K562 (cell line): ENCODE data around the gene ACBD3. TPM values are rescaled to one million over a fixed set of nuclear protein-coding genes. Genes with fewer than 3 reads are reported as not detected.

Experiments used
- ATAC-seq: fragments of 200-7000 bp; cut with Tn5 transposase; 3 replicates; pipeline ENCODE4 v1.9.1; 2020; ENCODE audit warnings: moderate library complexity
- BruUV-seq: library from RNA; stranded (reverse); fragments of 400-500 nt; replicated peaks from 2 replicates; lab custom pipeline; 2021; lab: Mats Ljungman, UMichigan
- CTCF ChIA-PET: fragments of 300-600 bp; formaldehyde crosslinking; extraction: SDS; loops from one replicate; lab custom pipeline; 2021; ENCODE audit warnings: low intra/inter-chr PET ratio; lab: Yijun Ruan, JAX
- POLR2A ChIA-PET: fragments of 300-600, 350-650 bp; sonication (Branson Sonifier 250); formaldehyde crosslinking; extraction: SDS; loops from one replicate; lab custom pipeline; 2021; ENCODE audit warnings: antibody characterized with exemption, inconsistent platforms; lab: Yijun Ruan, JAX
- DNase-seq, 4 experiments: peaks; one replicate each; pipeline versions ENCODE4 v3.0.0 to v3.0.0-alpha.2; 2011 to 2018; ENCODE audit warnings: low spot score in 3 of 4, mixed read lengths in 3 of 4; ENCODE audit errors: extremely low read depth in 1 of 4
- FAIRE-seq: peaks from 2 replicates; lab custom pipeline; 2011; peaks lifted over from hg19 to GRCh38; lab: Jason Lieb, UNC
- H2AFZ ChIP-seq: 2 replicates; pipeline ENCODE4 v1.6.0; 2011; ENCODE audit warnings: low read depth, low read length, control low read depth, inconsistent platforms
- H3K27ac ChIP-seq: fragments of 200-600 bp; 3 replicates; pipeline ENCODE4 v1.8.0; 2011; ENCODE audit warnings: low read depth, mild to moderate bottlenecking, control low read depth, inconsistent platforms, low read length, moderate library complexity, mixed read lengths; ENCODE audit errors: extremely low read depth
- H3K27me3 ChIP-seq, 2 experiments: fragments of 300-600 bp in 1 of 2; 2 replicates in 1 of 2; 3 replicates in 1 of 2; pipeline versions ENCODE4 v1.6.0 to v1.8.0; 2011; ENCODE audit warnings: inconsistent platforms in 2 of 2, low read length in 2 of 2, mild to moderate bottlenecking in 1 of 2, mixed read lengths in 1 of 2, moderate library complexity in 1 of 2; ENCODE audit not compliant: control insufficient read depth in 2 of 2, insufficient read depth in 2 of 2
- H3K36me3 ChIP-seq: fragments of 300-600 bp; 3 replicates; pipeline ENCODE4 v1.8.0; 2011; ENCODE audit warnings: mild to moderate bottlenecking, low read length, inconsistent platforms; ENCODE audit not compliant: control insufficient read depth, insufficient read depth
- H3K4me1 ChIP-seq, 2 experiments: fragments of 200-600 bp in 1 of 2; replicated peaks in 1 of 2; 2 replicates in 1 of 2; 3 replicates in 1 of 2; pipeline versions ENCODE4 v1.5.1 to v1.8.0; 2011; ENCODE audit warnings: inconsistent platforms in 2 of 2, low read length in 2 of 2, mild to moderate bottlenecking in 1 of 2, mixed read lengths in 1 of 2, moderate library complexity in 1 of 2; ENCODE audit not compliant: control insufficient read depth in 2 of 2, insufficient read depth in 2 of 2
- H3K4me2 ChIP-seq: 2 replicates; pipeline ENCODE4 v1.6.1; 2011; ENCODE audit warnings: low read length, control low read depth, inconsistent platforms, mixed read lengths; ENCODE audit not compliant: insufficient read depth
- H3K4me3 ChIP-seq: fragments of 200-600 bp; sonication (generic), shearing (Covaris generic); 2 replicates; pipeline ENCODE4 v1.5.1; 2016; ENCODE audit warnings: control low read depth, inconsistent platforms
- H3K79me2 ChIP-seq: fragments of 200-600 bp; 3 replicates; pipeline ENCODE4 v1.8.0; 2011; ENCODE audit warnings: low read length, inconsistent platforms; ENCODE audit not compliant: control insufficient read depth, insufficient read depth
- H3K9ac ChIP-seq, 2 experiments: 2 replicates each; pipeline versions ENCODE4 v1.6.0 to v1.6.1; 2011; ENCODE audit warnings: low read depth in 2 of 2, low read length in 2 of 2, control low read depth in 1 of 2, inconsistent platforms in 1 of 2, mild to moderate bottlenecking in 1 of 2, mixed read lengths in 1 of 2; ENCODE audit not compliant: insufficient read depth in 1 of 2
- H3K9me1 ChIP-seq: one replicate; pipeline ENCODE4 v1.6.0; 2011; ENCODE audit warnings: inconsistent platforms, mild to moderate bottlenecking, low read length, moderate library complexity; ENCODE audit not compliant: control insufficient read depth, insufficient read depth
- H3K9me3 ChIP-seq: replicated peaks from 2 replicates; pipeline ENCODE4 v1.5.1; 2011; ENCODE audit warnings: low read depth, low read length, inconsistent platforms; ENCODE audit not compliant: control insufficient read depth, insufficient read depth
- H4K20me1 ChIP-seq: replicated peaks from 2 replicates; pipeline ENCODE4 v1.6.1; 2011; ENCODE audit warnings: low read length, inconsistent platforms, mixed read lengths; ENCODE audit not compliant: control insufficient read depth, insufficient read depth
- CEBPB ChIP-seq: fragments of 450-650 bp; IDR thresholded peaks from 2 replicates; pipeline ENCODE4 v1.6.1; 2016; ENCODE audit warnings: missing genetic modification characterization, missing compliant biosample characterization
- CHD2 ChIP-seq: IDR thresholded peaks from 2 replicates; pipeline ENCODE4 v1.6.1; 2011; ENCODE audit warnings: low read depth, low read length
- CREBBP ChIP-seq: IDR thresholded peaks from one replicate; pipeline ENCODE4 v1.6.1; 2012; ENCODE audit warnings: low read depth, mild to moderate bottlenecking, control low read depth, inconsistent platforms, low read length
- ESRRB ChIP-seq: fragments of 250-450 bp; sonication (Bioruptor Pico); IDR thresholded peaks from 2 replicates; pipeline ENCODE4 v1.5.0; 2020; ENCODE audit warnings: mild to moderate bottlenecking, moderate library complexity, borderline replicate concordance
- MAFG ChIP-seq: fragments of 450-650 bp; conservative IDR thresholded peaks from 2 replicates; pipeline ENCODE4 v1.6.1; 2016; ENCODE audit warnings: missing genetic modification characterization, missing compliant biosample characterization
- NFE2 ChIP-seq: IDR thresholded peaks from 2 replicates; pipeline ENCODE4 v1.6.1; 2014; ENCODE audit warnings: antibody characterized with exemption, low read depth
- WGBS: fragments of 100-300 bp; shearing (Covaris generic); methylation state at CpG from one replicate; pipeline ENCODE4 v1.1.6; 2016; ENCODE audit warnings: low coverage, mixed read lengths; ENCODE audit not compliant: insufficient coverage; ENCODE audit errors: missing lambda C conversion rate; 5-methylcytosine and 5-hydroxymethylcytosine counted together
- in situ Hi-C: fragments of 300-500 bp; cut with MboI; formaldehyde crosslinking; loops from 4 replicates; pipeline ENCODE4 v1.15.0; 2018; ENCODE audit warnings: inconsistent platforms, mixed read lengths
- intact Hi-C: fragments of 100-400 bp; cut with micrococcal nuclease; formaldehyde crosslinking; loops from 2 replicates; pipeline ENCODE4 v1.14.2; 2022
- polyA plus RNA-seq, 8 experiments: library from polyadenylated mRNA; depleted of rRNA in 4 of 8; stranded (reverse) in 5 of 8; unstranded in 3 of 8; fragments of >200 nt; fragmentation: Nextera tagmentation in 2 of 8; fragmentation: Illumina TruSeq in 1 of 8; extraction: Ambion mirVana in 2 of 8; extraction: Trizol in 1 of 8; gene quantifications; 2 replicates each; pipeline versions ENCODE4 v1.2.1 to v1.2.3, GENCODE V29; 2011 to 2014; ENCODE audit warnings: inconsistent platforms in 1 of 8, missing spikeins in 1 of 8
- total RNA-seq, 7 experiments: library from RNA; depleted of rRNA in 6 of 7; stranded (reverse); fragments of >200 nt in 6 of 7; fragmentation: Illumina TruSeq in 2 of 7; extraction: Trizol in 2 of 7; gene quantifications; 2 replicates each; pipeline versions ENCODE4 v1.2.1 to v1.2.3, GENCODE V29; 2011 to 2021; ENCODE audit warnings: low replicate concordance in 1 of 7
- TF ChIP-seq, protein P1 (sequence below): fragments of 450-650 bp; IDR thresholded peaks from 2 replicates; pipeline ENCODE4 v1.6.1; 2016; ENCODE audit warnings: low read depth
- TF ChIP-seq, protein P2 (sequence below): fragments of 450-650 bp; formaldehyde crosslinking; IDR thresholded peaks from 2 replicates; pipeline ENCODE4 v1.4.0; 2022; ENCODE audit warnings: mild to moderate bottlenecking, moderate library complexity

ACBD3 gene
- total and polyA plus RNA-seq, 9 of the 15 experiments (the other 6 are each of a cell fraction or from before 2014, with no cell fraction given), result 11.1 to 36.7 (median 26.9) TPM

DNA sequence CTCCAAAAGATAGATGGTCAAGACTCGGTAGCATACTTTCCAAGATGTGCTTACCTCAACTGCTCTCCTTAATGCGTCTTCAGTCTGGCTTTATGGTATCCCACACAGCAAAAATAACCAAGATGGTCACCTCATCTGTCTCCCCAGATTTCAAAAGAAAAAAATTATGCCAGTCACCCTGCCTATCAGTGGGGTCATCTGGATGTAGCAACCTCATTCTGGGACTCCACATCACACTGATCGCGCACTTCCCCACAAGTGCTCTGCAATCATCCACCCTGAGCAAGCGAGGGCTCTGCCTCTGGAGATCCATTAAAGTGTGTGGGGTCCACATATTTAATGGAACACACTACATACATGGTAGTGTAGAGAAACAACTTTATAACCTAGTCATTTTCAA is 42.5 kb downstream of the ACBD3 start:
- H3K4me1 ChIP-seq, result no peaks in the 10 kb centered on the region

DNA sequence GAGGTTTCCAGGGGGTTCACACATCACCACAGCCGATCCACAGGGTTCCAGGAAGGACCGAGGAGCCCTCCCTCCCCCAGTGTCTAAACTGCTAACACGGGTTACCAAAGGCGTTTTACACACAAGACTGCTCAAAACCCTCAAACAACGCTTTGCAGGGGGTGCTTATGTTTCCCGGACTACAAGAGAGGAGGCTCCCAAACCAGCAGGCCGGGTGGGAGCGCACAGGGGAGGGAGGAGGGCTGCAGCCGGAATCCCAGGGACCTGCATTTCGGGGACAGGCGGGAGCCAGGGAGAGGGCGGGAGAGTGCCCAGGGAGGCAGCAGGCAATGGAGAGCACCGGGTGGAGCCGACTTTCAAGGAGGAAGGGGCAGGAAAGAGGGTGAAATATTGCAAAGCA is 50.8 kb downstream of the ACBD3 start:
- H3K9me1 ChIP-seq, result no peaks in the 10 kb centered on the region
- no peak overlapping the region for H2AFZ ChIP-seq
- DNase-seq (no peak), ATAC-seq (no peak), FAIRE-seq (no peak)
- no peaks in the 10 kb centered on the region for H3K9me3 ChIP-seq
- H3K36me3 ChIP-seq, result no peaks in the 10 kb centered on the region
- ChIA-PET CTCF (no interaction called here), POLR2A (interaction anchor here (1.6 kb wide), 1 partner anchor 10 kb away, joined by 4 read pairs; no protein-coding TSS in a partner anchor)
- in situ Hi-C loops (no loop called here), intact Hi-C loops (no loop called here)
- H3K9ac ChIP-seq, result 0 out of 4 replicates have a peak overlapping the region, but pooled peaks of 1 of the 2 experiments have one; percentile 10
- no peak overlapping the region for H3K27ac ChIP-seq
- WGBS, result 20% methylated on average over 12 of the region's 14 CpGs
- H3K4me2 ChIP-seq, result no peak overlapping the region
- no TSS peak for BruUV-seq
- H3K27me3 ChIP-seq, result peaks cover 4 to 10% of the 10 kb centered on the region in 2 experiments; a peak in 2 of 5 replicates
- no peak overlapping the region for H3K4me3 ChIP-seq
- no peaks in the 10 kb centered on the region; the same call in 1 of the 2 replicates for H4K20me1 ChIP-seq
- H3K79me2 ChIP-seq, result no peaks in the 10 kb centered on the region
- H3K4me1 ChIP-seq, result peaks cover 7 to 29% of the 10 kb centered on the region in 2 experiments
- TF ChIP-seq ESRRB (no peak), CHD2 (no peak), CREBBP (no peak)
- TF ChIP-seq, protein P1, sequence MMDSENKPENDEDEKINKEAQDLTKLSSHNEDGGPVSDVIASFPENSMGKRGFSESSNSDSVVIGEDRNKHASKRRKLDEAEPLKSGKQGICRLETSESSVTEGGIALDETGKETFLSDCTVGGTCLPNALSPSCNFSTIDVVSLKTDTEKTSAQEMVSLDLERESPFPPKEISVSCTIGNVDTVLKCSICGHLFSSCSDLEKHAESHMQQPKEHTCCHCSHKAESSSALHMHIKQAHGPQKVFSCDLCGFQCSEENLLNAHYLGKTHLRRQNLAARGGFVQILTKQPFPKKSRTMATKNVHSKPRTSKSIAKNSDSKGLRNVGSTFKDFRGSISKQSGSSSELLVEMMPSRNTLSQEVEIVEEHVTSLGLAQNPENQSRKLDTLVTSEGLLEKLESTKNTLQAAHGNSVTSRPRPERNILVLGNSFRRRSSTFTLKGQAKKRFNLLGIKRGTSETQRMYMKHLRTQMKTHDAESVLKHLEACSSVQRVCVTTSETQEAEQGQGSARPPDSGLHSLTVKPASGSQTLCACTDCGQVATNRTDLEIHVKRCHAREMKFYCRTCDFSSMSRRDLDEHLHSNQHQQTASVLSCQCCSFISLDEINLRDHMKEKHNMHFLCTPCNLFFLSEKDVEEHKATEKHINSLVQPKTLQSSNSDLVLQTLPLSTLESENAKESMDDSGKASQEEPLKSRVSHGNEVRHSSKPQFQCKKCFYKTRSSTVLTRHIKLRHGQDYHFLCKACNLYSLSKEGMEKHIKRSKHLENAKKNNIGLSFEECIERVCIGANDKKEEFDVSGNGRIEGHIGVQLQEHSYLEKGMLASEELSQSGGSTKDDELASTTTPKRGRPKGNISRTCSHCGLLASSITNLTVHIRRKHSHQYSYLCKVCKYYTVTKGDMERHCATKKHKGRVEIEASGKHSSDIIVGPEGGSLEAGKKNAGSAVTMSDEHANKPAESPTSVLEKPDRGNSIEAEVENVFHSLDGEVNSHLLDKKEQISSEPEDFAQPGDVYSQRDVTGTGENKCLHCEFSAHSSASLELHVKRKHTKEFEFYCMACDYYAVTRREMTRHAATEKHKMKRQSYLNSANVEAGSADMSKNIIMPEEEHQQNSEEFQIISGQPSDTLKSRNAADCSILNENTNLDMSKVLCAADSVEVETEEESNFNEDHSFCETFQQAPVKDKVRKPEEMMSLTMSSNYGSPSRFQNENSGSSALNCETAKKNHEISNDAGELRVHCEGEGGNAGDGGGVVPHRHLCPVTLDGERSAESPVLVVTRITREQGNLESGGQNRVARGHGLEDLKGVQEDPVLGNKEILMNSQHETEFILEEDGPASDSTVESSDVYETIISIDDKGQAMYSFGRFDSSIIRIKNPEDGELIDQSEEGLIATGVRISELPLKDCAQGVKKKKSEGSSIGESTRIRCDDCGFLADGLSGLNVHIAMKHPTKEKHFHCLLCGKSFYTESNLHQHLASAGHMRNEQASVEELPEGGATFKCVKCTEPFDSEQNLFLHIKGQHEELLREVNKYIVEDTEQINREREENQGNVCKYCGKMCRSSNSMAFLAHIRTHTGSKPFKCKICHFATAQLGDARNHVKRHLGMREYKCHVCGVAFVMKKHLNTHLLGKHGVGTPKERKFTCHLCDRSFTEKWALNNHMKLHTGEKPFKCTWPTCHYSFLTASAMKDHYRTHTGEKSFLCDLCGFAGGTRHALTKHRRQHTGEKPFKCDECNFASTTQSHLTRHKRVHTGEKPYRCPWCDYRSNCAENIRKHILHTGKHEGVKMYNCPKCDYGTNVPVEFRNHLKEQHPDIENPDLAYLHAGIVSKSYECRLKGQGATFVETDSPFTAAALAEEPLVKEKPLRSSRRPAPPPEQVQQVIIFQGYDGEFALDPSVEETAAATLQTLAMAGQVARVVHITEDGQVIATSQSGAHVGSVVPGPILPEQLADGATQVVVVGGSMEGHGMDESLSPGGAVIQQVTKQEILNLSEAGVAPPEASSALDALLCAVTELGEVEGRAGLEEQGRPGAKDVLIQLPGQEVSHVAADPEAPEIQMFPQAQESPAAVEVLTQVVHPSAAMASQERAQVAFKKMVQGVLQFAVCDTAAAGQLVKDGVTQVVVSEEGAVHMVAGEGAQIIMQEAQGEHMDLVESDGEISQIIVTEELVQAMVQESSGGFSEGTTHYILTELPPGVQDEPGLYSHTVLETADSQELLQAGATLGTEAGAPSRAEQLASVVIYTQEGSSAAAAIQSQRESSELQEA, result no peak

More for the DNA sequence above, 42.5 kb downstream of the ACBD3 start:
- in situ Hi-C loops, result no loop called here
- Histone ChIP-seq H3K9me1 (no peaks in the 10 kb centered on the region), H3K9ac (no peak overlapping the region), H3K27ac (no peak overlapping the region), H3K79me2 (no peaks in the 10 kb centered on the region)
- intact Hi-C loops, result no loop called here
- FAIRE-seq (no peak), ATAC-seq (0 out of 3 replicates have a peak, but pooled peaks have one; percentile 21)
- CTCF ChIA-PET, result no interaction called here
- no TSS peak for BruUV-seq
- TF ChIP-seq, protein P2, sequence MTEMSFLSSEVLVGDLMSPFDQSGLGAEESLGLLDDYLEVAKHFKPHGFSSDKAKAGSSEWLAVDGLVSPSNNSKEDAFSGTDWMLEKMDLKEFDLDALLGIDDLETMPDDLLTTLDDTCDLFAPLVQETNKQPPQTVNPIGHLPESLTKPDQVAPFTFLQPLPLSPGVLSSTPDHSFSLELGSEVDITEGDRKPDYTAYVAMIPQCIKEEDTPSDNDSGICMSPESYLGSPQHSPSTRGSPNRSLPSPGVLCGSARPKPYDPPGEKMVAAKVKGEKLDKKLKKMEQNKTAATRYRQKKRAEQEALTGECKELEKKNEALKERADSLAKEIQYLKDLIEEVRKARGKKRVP, result no peak
- TF ChIP-seq CEBPB (tag), result peak; percentile 32; the same call in 1 of the 2 replicates
- TF ChIP-seq NFE2, result peak; percentile 56; the same call in 1 of the 2 replicates
- peak; percentile 63 for TF ChIP-seq MAFG
- TF ChIP-seq, all 486 proteins: peak for 3
- 87% methylated on average over 5 of the region's 5 CpGs for WGBS
- POLR2A ChIA-PET, result no interaction called here
- Histone ChIP-seq H2AFZ (no peak overlapping the region), H3K36me3 (peaks cover 42% of the 10 kb centered on the region; the same call in 2 of the 3 replicates), H3K9me3 (no peaks in the 10 kb centered on the region), H3K4me3 (no peak overlapping the region), H4K20me1 (no peaks in the 10 kb centered on the region), H3K27me3 (no peaks in the 10 kb centered on the region), H3K4me2 (no peak overlapping the region)
- DNase-seq, result no peak
